SK-N-SH treated with all-trans-retinoic acid at 6 μM for 48 hours (cell line): ENCODE results near the gene CEP128.

Experiments
- BACH2 ChIP-seq: fragments of 250-450 bp; sonication (Bioruptor Pico); IDR thresholded peaks from 2 replicates; pipeline ENCODE4 v1.9.0; 2021; ENCODE audit warnings: mild to moderate bottlenecking, borderline replicate concordance
- CSDC2 ChIP-seq: fragments of 250-450 bp; sonication (Bioruptor Pico); IDR thresholded peaks from 2 replicates; pipeline ENCODE4 v1.5.0; 2020; ENCODE audit warnings: mild to moderate bottlenecking, moderate library complexity
- ISL1 ChIP-seq: fragments of 250-450 bp; sonication (Bioruptor Pico); IDR thresholded peaks from 2 replicates; pipeline ENCODE4 v2.1.2; 2022; ENCODE audit warnings: mild to moderate bottlenecking, moderate library complexity
- PATZ1 ChIP-seq: fragments of 250-450 bp; sonication (Bioruptor Pico); IDR thresholded peaks from 2 replicates; pipeline ENCODE4 v1.8.0; 2020; ENCODE audit warnings: mild to moderate bottlenecking, moderate library complexity, borderline replicate concordance
- PPARA ChIP-seq: fragments of 250-450 bp; sonication (Bioruptor Pico); IDR thresholded peaks from 2 replicates; pipeline ENCODE4 v1.5.0; 2020; ENCODE audit warnings: mild to moderate bottlenecking, borderline replicate concordance
- RARB ChIP-seq: fragments of 250-450 bp; sonication (Bioruptor Pico); IDR thresholded peaks from 2 replicates; pipeline ENCODE4 v1.8.0; 2021; ENCODE audit warnings: mild to moderate bottlenecking, moderate library complexity
- TCF4 ChIP-seq: fragments of 250-450 bp; sonication (Bioruptor Pico); IDR thresholded peaks from 2 replicates; pipeline ENCODE4 v1.8.0; 2021; ENCODE audit warnings: mild to moderate bottlenecking, moderate library complexity, borderline replicate concordance
- ZFP30 ChIP-seq: fragments of 450-650 bp; formaldehyde crosslinking; IDR thresholded peaks from 2 replicates; pipeline ENCODE4 v1.5.0; 2022; ENCODE audit warnings: mild to moderate bottlenecking, moderate library complexity

- TF ChIP-seq PATZ1 (CRISPR knock-in tag), result no peak
- TF ChIP-seq RARB, result no peak
- no peak for TF ChIP-seq ISL1 (CRISPR knock-in tag)
- TF ChIP-seq TCF4, result no peak
- no peak for TF ChIP-seq PPARA (CRISPR knock-in tag)
- TF ChIP-seq ZFP30 (CRISPR knock-in tag), result no peak
- no peak for TF ChIP-seq BACH2
- no peak for TF ChIP-seq CSDC2 (CRISPR knock-in tag)
These were observed 11.4 kb downstream of the CEP128 start for GRCh38 chr14:80930095-80930494.
